HepG2 (cell line): ENCODE measurements around the gene GASK1A. TPM values are rescaled to one million over a fixed set of nuclear protein-coding genes. Genes with fewer than 3 reads are reported as not detected.

Experiments used
- ATAC-seq: fragments of 200-7000 bp; cut with Tn5 transposase; 3 replicates; pipeline ENCODE4 v1.9.1; 2020; ENCODE audit warnings: mild to moderate bottlenecking, moderate library complexity
- BruUV-seq: library from RNA; stranded (reverse); fragments of 400-500 nt; replicated peaks from 2 replicates; lab custom pipeline; 2021; lab: Mats Ljungman, UMichigan
- CTCF ChIA-PET: fragments of 300-600 bp; formaldehyde crosslinking; extraction: SDS; loops from one replicate; lab custom pipeline; 2021; ENCODE audit warnings: low total read pairs, inconsistent platforms, low intra/inter-chr PET ratio; lab: Yijun Ruan, JAX
- POLR2A ChIA-PET: fragments of 350-600 bp; sonication (Branson Sonifier 250); formaldehyde crosslinking; loops from one replicate; lab custom pipeline; 2020; ENCODE audit warnings: antibody characterized with exemption, inconsistent platforms; lab: Yijun Ruan, JAX
- DNase-seq: peaks from one replicate; pipeline ENCODE4 v3.0.0-alpha.2; 2015; ENCODE audit warnings: low spot score
- FAIRE-seq: peaks from 3 replicates; lab custom pipeline; 2011; peaks lifted over from hg19 to GRCh38; lab: Jason Lieb, UNC
- H2AFZ ChIP-seq: one replicate; pipeline ENCODE4 v1.6.1; 2011; ENCODE audit warnings: low read length, inconsistent platforms
- H3K27ac ChIP-seq: fragments of 300-600 bp; 3 replicates; pipeline ENCODE4 v1.8.0; 2011; ENCODE audit warnings: mixed run types, mild to moderate bottlenecking, mixed read lengths, low read length, inconsistent platforms; ENCODE audit not compliant: insufficient read depth; ENCODE audit errors: extremely low read length
- H3K27me3 ChIP-seq, 2 experiments: fragments of 200-600 bp in 1 of 2; 2 replicates in 1 of 2; 3 replicates in 1 of 2; pipeline versions ENCODE4 v1.6.0 to v1.8.0; 2011; ENCODE audit warnings: low read length in 2 of 2, mild to moderate bottlenecking in 2 of 2, moderate library complexity in 2 of 2, inconsistent platforms in 1 of 2; ENCODE audit not compliant: insufficient read depth in 2 of 2, control insufficient read depth in 1 of 2
- H3K36me3 ChIP-seq, 2 experiments: fragments of 200-600 bp in 1 of 2; replicated peaks in 1 of 2; 2 replicates in 1 of 2; 3 replicates in 1 of 2; pipeline versions ENCODE4 v1.5.1 to v1.8.0; 2011; ENCODE audit warnings: low read length in 2 of 2, inconsistent platforms in 1 of 2; ENCODE audit not compliant: insufficient read depth in 2 of 2, control insufficient read depth in 1 of 2
- H3K4me1 ChIP-seq: 2 replicates; pipeline ENCODE4 v1.5.1; 2012; ENCODE audit warnings: low read length, inconsistent platforms; ENCODE audit not compliant: insufficient read depth
- H3K4me2 ChIP-seq: 2 replicates; pipeline ENCODE4 v1.6.0; 2011; ENCODE audit warnings: low read depth, low read length, inconsistent platforms
- H3K4me3 ChIP-seq, 3 experiments: fragments of 200-600 bp in 1 of 3; sonication (generic), shearing (Covaris generic) in 1 of 3; replicated peaks in 1 of 3; 2 replicates each; pipeline ENCODE4 v1.5.1; 2011 to 2016; ENCODE audit warnings: low read length in 3 of 3, inconsistent platforms in 2 of 3, low read depth in 2 of 3, mild to moderate bottlenecking in 2 of 3, control low read depth in 1 of 3, mixed read lengths in 1 of 3; ENCODE audit not compliant: insufficient read depth in 1 of 3
- H3K79me2 ChIP-seq: one replicate; pipeline ENCODE4 v1.6.1; 2011; ENCODE audit warnings: low read length, inconsistent platforms; ENCODE audit not compliant: insufficient read depth
- H3K9ac ChIP-seq: 2 replicates; pipeline ENCODE4 v1.6.0; 2011; ENCODE audit warnings: mild to moderate bottlenecking, low read depth, low read length, inconsistent platforms; ENCODE audit not compliant: insufficient read depth
- H3K9me3 ChIP-seq: 2 replicates; pipeline ENCODE4 v1.5.1; 2012; ENCODE audit warnings: mild to moderate bottlenecking, low read length
- H4K20me1 ChIP-seq: 2 replicates; pipeline ENCODE4 v1.6.0; 2011; ENCODE audit warnings: inconsistent platforms, mild to moderate bottlenecking, low read length, moderate library complexity; ENCODE audit not compliant: insufficient read depth
- HNRNPL ChIP-seq: fragments of 200-400 bp; formaldehyde crosslinking; IDR thresholded peaks from 2 replicates; pipeline ENCODE4 v1.6.1; 2017; ENCODE audit warnings: mild to moderate bottlenecking, low read depth, low read length
- KDM5A ChIP-seq: fragments of 200-600 bp; sonication (generic); IDR thresholded peaks from 2 replicates; pipeline ENCODE4 v1.7.0; 2018; ENCODE audit warnings: antibody characterized with exemption, mild to moderate bottlenecking, low read length, borderline replicate concordance
- RARA ChIP-seq: IDR thresholded peaks from 2 replicates; pipeline ENCODE4 v1.6.1; 2016; ENCODE audit warnings: missing genetic modification reagents, missing compliant biosample characterization
- RFXAP ChIP-seq: sonication (generic); formaldehyde crosslinking; IDR thresholded peaks from 2 replicates; pipeline ENCODE4 v1.4.0; 2020; ENCODE audit warnings: missing genetic modification reagents, borderline replicate concordance
- TBL1XR1 ChIP-seq: fragments of 150-350 bp; IDR thresholded peaks from 2 replicates; pipeline ENCODE4 v1.6.1; 2014; ENCODE audit warnings: borderline replicate concordance, low read length; ENCODE audit not compliant: partially characterized antibody
- YEATS4 ChIP-seq: sonication (generic); formaldehyde crosslinking; IDR thresholded peaks from 2 replicates; pipeline ENCODE4 v1.4.0; 2020; ENCODE audit warnings: missing genetic modification reagents, borderline replicate concordance
- ZNF780A ChIP-seq: sonication (generic); formaldehyde crosslinking; IDR thresholded peaks from 2 replicates; pipeline ENCODE4 v1.8.0; 2022; ENCODE audit warnings: mild to moderate bottlenecking, missing genetic modification reagents, moderate library complexity
- ZNF891 ChIP-seq: sonication (generic); formaldehyde crosslinking; IDR thresholded peaks from 2 replicates; pipeline ENCODE4 v1.5.0; 2020; ENCODE audit warnings: mild to moderate bottlenecking, missing genetic modification reagents
- WGBS: methylation state at CpG from one replicate; pipeline ENCODE4 v1.1.6; 2017; ENCODE audit warnings: low lambda C conversion rate; 5-methylcytosine and 5-hydroxymethylcytosine counted together
- in situ Hi-C: cut with HindIII; loops from 2 replicates; pipeline ENCODE4 v1.10.0; 2017; ENCODE audit warnings: low pct_unique_long_range_greater_than_20kb; ENCODE audit not compliant: extremely low pct_ligation_motif_present
- intact Hi-C: fragments of 100-400 bp; cut with micrococcal nuclease; formaldehyde crosslinking; loops from one replicate; pipeline ENCODE4 v1.10.0; 2022; ENCODE audit not compliant: unreplicated experiment
- polyA plus RNA-seq, 8 experiments: library from polyadenylated mRNA; depleted of rRNA in 3 of 8; stranded (reverse) in 7 of 8; unstranded in 1 of 8; fragments of >200 nt; fragmentation: Illumina TruSeq in 4 of 8; extraction: Trizol in 4 of 8; gene quantifications; 2 replicates each; pipeline versions ENCODE4 v1.2.1 to v1.2.3, GENCODE V29; 2011 to 2016; ENCODE audit warnings: low read depth in 4 of 8, missing spikeins in 1 of 8, mixed read lengths in 1 of 8; ENCODE audit not compliant: insufficient read depth in 1 of 8
- total RNA-seq, 5 experiments: library from RNA; depleted of rRNA; stranded (reverse); fragments of >200 nt; fragmentation: Illumina TruSeq; extraction: Trizol; gene quantifications; 2 replicates each; pipeline ENCODE4 v1.2.3, GENCODE V29; 2016; ENCODE audit warnings: low read depth in 1 of 5
- TF ChIP-seq, protein P1 (sequence below): sonication (generic); formaldehyde crosslinking; conservative IDR thresholded peaks from 2 replicates; pipeline ENCODE4 v1.8.1; 2023; ENCODE audit warnings: missing genetic modification reagents
- TF ChIP-seq, protein P2 (sequence below): sonication (generic); formaldehyde crosslinking; IDR thresholded peaks from 2 replicates; pipeline ENCODE4 v1.5.1; 2020; ENCODE audit warnings: mild to moderate bottlenecking, missing genetic modification reagents
- TF ChIP-seq, protein P3 (sequence below): sonication (generic); formaldehyde crosslinking; IDR thresholded peaks from 2 replicates; pipeline ENCODE4 v1.8.0; 2022; ENCODE audit warnings: mild to moderate bottlenecking, missing genetic modification reagents
- TF ChIP-seq, protein P4 (sequence below): sonication (generic); formaldehyde crosslinking; IDR thresholded peaks from 2 replicates; pipeline ENCODE4 v1.5.1; 2020; ENCODE audit warnings: missing genetic modification reagents, mild to moderate bottlenecking, borderline replicate concordance

Gene GASK1A
- total and polyA plus RNA-seq, 2 of the 13 experiments (the other 11 are each of a cell fraction or from before 2014, with no cell fraction given): not detected

DNA sequence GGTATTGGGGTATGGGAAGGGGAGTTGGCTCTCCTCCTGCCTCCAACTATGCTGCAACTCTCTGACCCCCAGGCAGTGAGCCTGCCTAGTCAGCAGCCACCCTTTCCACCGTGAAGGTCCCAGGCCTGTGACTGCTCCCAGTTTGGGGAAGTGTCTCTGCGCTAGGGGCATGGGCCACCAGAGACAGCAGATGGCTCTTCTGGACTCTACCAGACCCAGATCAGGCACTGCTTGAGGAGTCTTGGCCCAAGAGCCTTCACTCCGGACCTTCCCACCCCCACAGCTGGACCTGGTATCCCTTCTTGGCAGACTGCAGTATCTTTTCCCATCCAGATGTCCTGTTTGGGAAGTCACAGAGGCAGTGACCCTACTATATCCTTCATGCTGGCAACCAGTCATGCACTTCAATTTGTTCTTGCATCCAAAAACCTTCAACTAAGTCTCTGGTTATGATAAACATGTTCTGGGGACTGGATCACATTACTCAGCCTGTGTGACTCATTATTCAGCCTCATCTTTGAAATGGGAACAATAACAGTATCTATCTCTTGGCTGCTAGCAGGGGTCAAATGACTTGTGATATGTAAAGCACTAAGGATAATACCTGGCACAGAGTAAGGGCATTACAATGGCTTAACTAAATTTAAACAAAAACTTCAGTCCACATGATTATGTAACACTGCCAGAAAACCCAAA lies 64.1 kb downstream of the GASK1A start (continued):
- no peak for TF ChIP-seq KDM5A
- TF ChIP-seq, protein P1, sequence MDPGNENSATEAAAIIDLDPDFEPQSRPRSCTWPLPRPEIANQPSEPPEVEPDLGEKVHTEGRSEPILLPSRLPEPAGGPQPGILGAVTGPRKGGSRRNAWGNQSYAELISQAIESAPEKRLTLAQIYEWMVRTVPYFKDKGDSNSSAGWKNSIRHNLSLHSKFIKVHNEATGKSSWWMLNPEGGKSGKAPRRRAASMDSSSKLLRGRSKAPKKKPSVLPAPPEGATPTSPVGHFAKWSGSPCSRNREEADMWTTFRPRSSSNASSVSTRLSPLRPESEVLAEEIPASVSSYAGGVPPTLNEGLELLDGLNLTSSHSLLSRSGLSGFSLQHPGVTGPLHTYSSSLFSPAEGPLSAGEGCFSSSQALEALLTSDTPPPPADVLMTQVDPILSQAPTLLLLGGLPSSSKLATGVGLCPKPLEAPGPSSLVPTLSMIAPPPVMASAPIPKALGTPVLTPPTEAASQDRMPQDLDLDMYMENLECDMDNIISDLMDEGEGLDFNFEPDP (CRISPR knock-in tag): no peak
- TF ChIP-seq, protein P2, sequence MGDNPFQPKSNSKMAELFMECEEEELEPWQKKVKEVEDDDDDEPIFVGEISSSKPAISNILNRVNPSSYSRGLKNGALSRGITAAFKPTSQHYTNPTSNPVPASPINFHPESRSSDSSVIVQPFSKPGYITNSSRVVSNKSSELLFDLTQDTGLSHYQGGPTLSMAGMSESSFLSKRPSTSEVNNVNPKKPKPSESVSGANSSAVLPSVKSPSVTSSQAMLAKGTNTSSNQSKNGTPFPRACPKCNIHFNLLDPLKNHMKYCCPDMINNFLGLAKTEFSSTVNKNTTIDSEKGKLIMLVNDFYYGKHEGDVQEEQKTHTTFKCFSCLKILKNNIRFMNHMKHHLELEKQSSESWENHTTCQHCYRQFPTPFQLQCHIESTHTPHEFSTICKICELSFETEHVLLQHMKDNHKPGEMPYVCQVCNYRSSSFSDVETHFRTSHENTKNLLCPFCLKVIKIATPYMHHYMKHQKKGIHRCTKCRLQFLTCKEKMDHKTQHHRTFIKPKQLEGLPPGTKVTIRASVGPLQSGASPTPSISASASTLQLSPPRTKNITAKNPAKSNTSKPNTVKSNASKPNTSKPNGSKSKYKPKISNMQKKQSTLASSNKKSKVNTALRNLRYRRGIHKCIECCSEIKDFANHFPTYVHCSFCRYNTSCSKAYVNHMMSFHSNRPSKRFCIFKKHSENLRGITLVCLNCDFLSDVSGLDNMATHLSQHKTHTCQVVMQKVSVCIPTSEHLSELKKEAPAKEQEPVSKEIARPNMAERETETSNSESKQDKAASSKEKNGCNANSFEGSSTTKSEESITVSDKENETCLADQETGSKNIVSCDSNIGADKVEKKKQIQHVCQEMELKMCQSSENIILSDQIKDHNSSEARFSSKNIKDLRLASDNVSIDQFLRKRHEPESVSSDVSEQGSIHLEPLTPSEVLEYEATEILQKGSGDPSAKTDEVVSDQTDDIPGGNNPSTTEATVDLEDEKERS: no peak
- TF ChIP-seq TBL1XR1: no peak

DNA sequence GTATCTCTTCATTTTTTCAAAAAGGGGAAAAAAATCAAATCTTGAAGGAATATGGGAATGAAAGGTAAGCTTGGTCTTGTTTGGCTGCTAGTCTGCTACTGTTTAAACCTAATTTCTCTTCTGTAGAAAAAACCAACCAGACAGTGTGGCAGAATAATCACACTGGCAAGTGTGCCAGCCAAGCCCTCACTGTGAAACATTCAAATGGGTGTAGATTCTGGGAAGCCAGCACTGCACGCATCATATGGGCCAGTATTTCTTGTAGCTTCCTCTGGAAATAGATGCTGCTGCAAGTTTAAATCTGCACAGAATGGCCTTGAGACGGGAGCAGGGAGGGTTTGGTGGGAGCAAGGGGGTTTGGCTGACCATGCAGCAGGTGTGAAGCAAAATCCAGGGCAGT lies 64.7 kb downstream of the GASK1A start:
- Histone ChIP-seq H2AFZ (no peak overlapping the region), H3K9ac (no peak overlapping the region), H3K27me3 (no peaks in the 10 kb centered on the region), H3K4me3 (no peak overlapping the region), H3K9me3 (no peaks in the 10 kb centered on the region), H4K20me1 (no peaks in the 10 kb centered on the region), H3K79me2 (no peaks in the 10 kb centered on the region), H3K36me3 (no peaks in the 10 kb centered on the region), H3K4me1 (no peaks in the 10 kb centered on the region), H3K4me2 (no peak overlapping the region), H3K27ac (no peak overlapping the region)
- BruUV-seq: no TSS peak
- ChIA-PET CTCF (no interaction called here), POLR2A (no interaction called here)
- no peak for DNase-seq
- no peak for FAIRE-seq
- ATAC-seq: no peak
- in situ Hi-C loops (no loop called here), intact Hi-C loops (no loop called here)
- 30% methylated on average over 2 of the region's 2 CpGs for WGBS
- TF ChIP-seq, protein P3, sequence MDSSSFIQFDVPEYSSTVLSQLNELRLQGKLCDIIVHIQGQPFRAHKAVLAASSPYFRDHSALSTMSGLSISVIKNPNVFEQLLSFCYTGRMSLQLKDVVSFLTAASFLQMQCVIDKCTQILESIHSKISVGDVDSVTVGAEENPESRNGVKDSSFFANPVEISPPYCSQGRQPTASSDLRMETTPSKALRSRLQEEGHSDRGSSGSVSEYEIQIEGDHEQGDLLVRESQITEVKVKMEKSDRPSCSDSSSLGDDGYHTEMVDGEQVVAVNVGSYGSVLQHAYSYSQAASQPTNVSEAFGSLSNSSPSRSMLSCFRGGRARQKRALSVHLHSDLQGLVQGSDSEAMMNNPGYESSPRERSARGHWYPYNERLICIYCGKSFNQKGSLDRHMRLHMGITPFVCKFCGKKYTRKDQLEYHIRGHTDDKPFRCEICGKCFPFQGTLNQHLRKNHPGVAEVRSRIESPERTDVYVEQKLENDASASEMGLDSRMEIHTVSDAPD: no peak
- TF ChIP-seq ZNF891 (CRISPR knock-in tag): no peak
- TF ChIP-seq HNRNPL: no peak
- no peak for TF ChIP-seq RFXAP (CRISPR knock-in tag)
- TF ChIP-seq ZNF780A: no peak
- TF ChIP-seq, protein P4, sequence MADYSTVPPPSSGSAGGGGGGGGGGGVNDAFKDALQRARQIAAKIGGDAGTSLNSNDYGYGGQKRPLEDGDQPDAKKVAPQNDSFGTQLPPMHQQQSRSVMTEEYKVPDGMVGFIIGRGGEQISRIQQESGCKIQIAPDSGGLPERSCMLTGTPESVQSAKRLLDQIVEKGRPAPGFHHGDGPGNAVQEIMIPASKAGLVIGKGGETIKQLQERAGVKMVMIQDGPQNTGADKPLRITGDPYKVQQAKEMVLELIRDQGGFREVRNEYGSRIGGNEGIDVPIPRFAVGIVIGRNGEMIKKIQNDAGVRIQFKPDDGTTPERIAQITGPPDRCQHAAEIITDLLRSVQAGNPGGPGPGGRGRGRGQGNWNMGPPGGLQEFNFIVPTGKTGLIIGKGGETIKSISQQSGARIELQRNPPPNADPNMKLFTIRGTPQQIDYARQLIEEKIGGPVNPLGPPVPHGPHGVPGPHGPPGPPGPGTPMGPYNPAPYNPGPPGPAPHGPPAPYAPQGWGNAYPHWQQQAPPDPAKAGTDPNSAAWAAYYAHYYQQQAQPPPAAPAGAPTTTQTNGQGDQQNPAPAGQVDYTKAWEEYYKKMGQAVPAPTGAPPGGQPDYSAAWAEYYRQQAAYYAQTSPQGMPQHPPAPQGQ (CRISPR knock-in tag): no peak
- TF ChIP-seq YEATS4 (CRISPR knock-in tag): no peak
- no peak for TF ChIP-seq RARA (CRISPR knock-in tag)
